NB4 (cell line): ENCODE data around the gene MAP1B.

Experiments used
- POLR2A ChIP-seq: IDR thresholded peaks from 2 replicates; pipeline ENCODE4 v1.6.1; 2011; ENCODE audit warnings: mild to moderate bottlenecking; ENCODE audit not compliant: insufficient read length; ENCODE audit errors: extremely low read depth
- TF ChIP-seq, protein P1 (sequence below): IDR thresholded peaks from one replicate; pipeline ENCODE4 v1.5.1; 2012; ENCODE audit warnings: low read depth, low read length

DNA sequence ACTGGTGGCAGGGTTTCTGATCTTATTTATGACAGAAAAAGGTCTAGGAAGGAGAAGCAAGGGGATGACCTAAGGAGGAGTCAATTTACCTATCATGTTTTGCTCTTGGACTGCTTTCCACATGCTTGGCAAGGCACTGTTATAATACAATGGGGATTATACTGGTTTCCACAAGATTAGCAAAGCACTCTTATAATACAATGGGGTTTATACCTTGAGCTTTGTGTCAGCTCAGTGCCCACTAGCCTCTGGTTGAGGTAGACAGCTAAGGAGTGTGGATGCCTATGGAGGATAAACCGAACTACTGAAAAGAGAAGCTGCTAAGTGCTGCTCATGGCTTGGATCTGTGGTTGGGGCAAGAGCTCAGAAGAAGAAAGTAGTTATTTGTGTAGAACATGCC is 144.1 kb downstream of the MAP1B start:
- TF ChIP-seq, protein P1, sequence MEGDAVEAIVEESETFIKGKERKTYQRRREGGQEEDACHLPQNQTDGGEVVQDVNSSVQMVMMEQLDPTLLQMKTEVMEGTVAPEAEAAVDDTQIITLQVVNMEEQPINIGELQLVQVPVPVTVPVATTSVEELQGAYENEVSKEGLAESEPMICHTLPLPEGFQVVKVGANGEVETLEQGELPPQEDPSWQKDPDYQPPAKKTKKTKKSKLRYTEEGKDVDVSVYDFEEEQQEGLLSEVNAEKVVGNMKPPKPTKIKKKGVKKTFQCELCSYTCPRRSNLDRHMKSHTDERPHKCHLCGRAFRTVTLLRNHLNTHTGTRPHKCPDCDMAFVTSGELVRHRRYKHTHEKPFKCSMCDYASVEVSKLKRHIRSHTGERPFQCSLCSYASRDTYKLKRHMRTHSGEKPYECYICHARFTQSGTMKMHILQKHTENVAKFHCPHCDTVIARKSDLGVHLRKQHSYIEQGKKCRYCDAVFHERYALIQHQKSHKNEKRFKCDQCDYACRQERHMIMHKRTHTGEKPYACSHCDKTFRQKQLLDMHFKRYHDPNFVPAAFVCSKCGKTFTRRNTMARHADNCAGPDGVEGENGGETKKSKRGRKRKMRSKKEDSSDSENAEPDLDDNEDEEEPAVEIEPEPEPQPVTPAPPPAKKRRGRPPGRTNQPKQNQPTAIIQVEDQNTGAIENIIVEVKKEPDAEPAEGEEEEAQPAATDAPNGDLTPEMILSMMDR: no peak
- no peak for TF ChIP-seq POLR2A
